ENCODE data around the gene DDT. TPM values are rescaled to one million over a fixed set of nuclear protein-coding genes. Genes with fewer than 3 reads are reported as not detected.

DDT gene
- total RNA-seq, 1 experiment from 2014 or later: 42.0 TPM

DNA sequence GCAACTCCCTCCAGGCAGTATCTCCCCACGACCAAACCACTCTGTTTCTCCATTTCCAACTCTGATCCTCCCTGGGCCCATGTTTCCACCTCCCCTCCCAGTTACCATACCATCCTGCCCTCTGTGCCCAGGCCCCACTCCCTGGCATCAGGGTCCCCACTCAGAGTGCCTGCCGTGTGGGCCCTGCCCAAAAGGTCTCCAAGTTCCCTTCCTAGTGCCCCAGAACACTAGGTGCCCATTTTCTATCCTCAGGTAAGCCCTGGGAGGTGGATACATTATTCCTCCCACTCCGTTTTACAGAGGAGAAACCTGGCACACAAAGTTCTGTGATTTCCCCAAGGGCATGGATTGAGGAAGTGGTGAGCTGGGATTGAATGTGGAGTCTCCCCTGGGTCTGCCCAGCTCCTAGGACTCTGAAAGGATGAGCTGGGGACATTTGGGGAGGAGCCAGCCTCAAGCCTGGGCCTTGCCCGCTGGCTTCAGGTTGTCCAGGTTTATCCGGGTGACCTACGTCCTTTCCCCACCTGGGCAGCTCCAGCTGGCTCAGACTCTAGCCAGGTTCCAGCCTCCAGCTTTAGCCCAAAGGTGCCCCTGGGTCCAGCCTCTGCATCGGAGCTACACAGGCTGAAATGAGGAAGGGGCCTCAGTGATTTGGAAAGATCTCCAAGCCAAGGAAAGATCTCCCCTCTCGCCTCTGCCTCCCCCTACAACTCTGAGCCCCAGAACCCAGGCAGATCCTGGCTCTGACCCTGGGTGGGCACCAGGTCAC is 33.2 kb upstream of the DDT start:
- H3K4me2 ChIP-seq: no peak overlapping the region
- H3K9me2 ChIP-seq (ENCODE audit: insufficient read depth): no peaks in the 10 kb centered on the region
- POLR2A ChIA-PET (ENCODE audit: unreplicated experiment): no interaction called here
- no peak overlapping the region for H2AFZ ChIP-seq
- H3K27ac ChIP-seq: no peak overlapping the region
- peaks cover 11% of the 10 kb centered on the region for H3K79me2 ChIP-seq (ENCODE audit: low read depth)
- CTCF ChIA-PET: interaction anchor here (0.6 kb wide), 1 partner anchor 13 kb away, joined by 3 read pairs; no protein-coding TSS in a partner anchor
- H4K20me1 ChIP-seq (ENCODE audit: insufficient read depth): no peaks in the 10 kb centered on the region
- H3K36me3 ChIP-seq (ENCODE audit: low read depth): no peaks in the 10 kb centered on the region
- peaks cover 12% of the 10 kb centered on the region; the same call in 1 of the 2 replicates for H3F3A ChIP-seq (ENCODE audit: insufficient read depth, low read depth)
- no peaks in the 10 kb centered on the region for H3K9me3 ChIP-seq (ENCODE audit: insufficient read depth, low read depth)
- no peak overlapping the region for H3K4me3 ChIP-seq
- TF ChIP-seq, protein P1, sequence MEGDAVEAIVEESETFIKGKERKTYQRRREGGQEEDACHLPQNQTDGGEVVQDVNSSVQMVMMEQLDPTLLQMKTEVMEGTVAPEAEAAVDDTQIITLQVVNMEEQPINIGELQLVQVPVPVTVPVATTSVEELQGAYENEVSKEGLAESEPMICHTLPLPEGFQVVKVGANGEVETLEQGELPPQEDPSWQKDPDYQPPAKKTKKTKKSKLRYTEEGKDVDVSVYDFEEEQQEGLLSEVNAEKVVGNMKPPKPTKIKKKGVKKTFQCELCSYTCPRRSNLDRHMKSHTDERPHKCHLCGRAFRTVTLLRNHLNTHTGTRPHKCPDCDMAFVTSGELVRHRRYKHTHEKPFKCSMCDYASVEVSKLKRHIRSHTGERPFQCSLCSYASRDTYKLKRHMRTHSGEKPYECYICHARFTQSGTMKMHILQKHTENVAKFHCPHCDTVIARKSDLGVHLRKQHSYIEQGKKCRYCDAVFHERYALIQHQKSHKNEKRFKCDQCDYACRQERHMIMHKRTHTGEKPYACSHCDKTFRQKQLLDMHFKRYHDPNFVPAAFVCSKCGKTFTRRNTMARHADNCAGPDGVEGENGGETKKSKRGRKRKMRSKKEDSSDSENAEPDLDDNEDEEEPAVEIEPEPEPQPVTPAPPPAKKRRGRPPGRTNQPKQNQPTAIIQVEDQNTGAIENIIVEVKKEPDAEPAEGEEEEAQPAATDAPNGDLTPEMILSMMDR (conservative IDR thresholded peaks at IDR 0.05): no peak
- no peak for TF ChIP-seq EZH2 (IDR thresholded peaks at IDR 0.05; ENCODE audit: low read depth)
- no peak for DNase-seq
- intact Hi-C loops (cut with micrococcal nuclease; ENCODE audit: unreplicated experiment): no loop called here
- H3K4me1 ChIP-seq (replicated peaks; ENCODE audit: insufficient read depth): peaks cover 7% of the 10 kb centered on the region
- H3K27me3 ChIP-seq (ENCODE audit: insufficient read depth, low read depth): no peaks in the 10 kb centered on the region
- BruUV-seq (replicated peaks): no TSS peak

GRCh38 chr22:24006914-24007214 is 32.6 kb upstream of the DDT start:
- peaks cover 6% of the 10 kb centered on the region for H3K79me2 ChIP-seq (ENCODE audit: low read depth)
- POLR2A ChIA-PET (ENCODE audit: unreplicated experiment): no interaction called here
- intact Hi-C loops (cut with micrococcal nuclease; ENCODE audit: unreplicated experiment): no loop called here

GRCh38 chr22:24006207-24006913 is 32.1 kb upstream of the DDT start:
- Histone ChIP-seq H3K4me1 (replicated peaks; ENCODE audit: insufficient read depth) (no peaks in the 10 kb centered on the region), H3F3A (ENCODE audit: insufficient read depth, low read depth) (peaks cover 16% of the 10 kb centered on the region; the same call in 1 of the 2 replicates), H3K9me2 (ENCODE audit: insufficient read depth) (no peaks in the 10 kb centered on the region), H3K9me3 (ENCODE audit: insufficient read depth, low read depth) (no peaks in the 10 kb centered on the region), H4K20me1 (ENCODE audit: insufficient read depth) (no peaks in the 10 kb centered on the region), H2AFZ (no peak overlapping the region), H3K4me3 (no peak overlapping the region), H3K79me2 (ENCODE audit: low read depth) (peaks cover under 1% of the 10 kb centered on the region; the same call in 1 of the 2 replicates), H3K27me3 (ENCODE audit: insufficient read depth, low read depth) (no peaks in the 10 kb centered on the region), H3K27ac (no peak overlapping the region), H3K36me3 (ENCODE audit: low read depth) (no peaks in the 10 kb centered on the region), H3K4me2 (no peak overlapping the region)
- no peak for DNase-seq
- ChIA-PET POLR2A (ENCODE audit: unreplicated experiment) (no interaction called here), CTCF (interaction anchor here (0.6 kb wide), 1 partner anchor 12 kb away, joined by 3 read pairs; no protein-coding TSS in a partner anchor)
- no TSS peak for BruUV-seq (replicated peaks)
- TF ChIP-seq, protein P1 (conservative IDR thresholded peaks at IDR 0.05): no peak
- TF ChIP-seq EZH2 (IDR thresholded peaks at IDR 0.05; ENCODE audit: low read depth): no peak
- intact Hi-C loops (cut with micrococcal nuclease; ENCODE audit: unreplicated experiment): no loop called here

More at GRCh38 chr22:24006914-24007214, 32.6 kb upstream of the DDT start:
- Histone ChIP-seq H3K4me1 (replicated peaks; ENCODE audit: insufficient read depth) (peaks cover 1% of the 10 kb centered on the region; the same call in 1 of the 2 replicates), H3K27ac (no peak overlapping the region), H3K36me3 (ENCODE audit: low read depth) (no peaks in the 10 kb centered on the region), H3K4me2 (no peak overlapping the region), H3F3A (ENCODE audit: insufficient read depth, low read depth) (peaks cover 12% of the 10 kb centered on the region; the same call in 1 of the 2 replicates), H3K9me3 (ENCODE audit: insufficient read depth, low read depth) (no peaks in the 10 kb centered on the region), H4K20me1 (ENCODE audit: insufficient read depth) (no peaks in the 10 kb centered on the region), H2AFZ (no peak overlapping the region), H3K9me2 (ENCODE audit: insufficient read depth) (no peaks in the 10 kb centered on the region), H3K27me3 (ENCODE audit: insufficient read depth, low read depth) (no peaks in the 10 kb centered on the region), H3K4me3 (no peak overlapping the region)
- DNase-seq: no peak
- BruUV-seq (replicated peaks): no TSS peak
- CTCF ChIA-PET: interaction anchor here (0.6 kb wide), 1 partner anchor 12 kb away, joined by 3 read pairs; no protein-coding TSS in a partner anchor
- no peak for TF ChIP-seq EZH2 (IDR thresholded peaks at IDR 0.05; ENCODE audit: low read depth)
- TF ChIP-seq, protein P1 (conservative IDR thresholded peaks at IDR 0.05): no peak

All from PC-9 (cell line).